PC-9 (cell line): ENCODE results near the gene CLTB. TPM values are rescaled to one million over a fixed set of nuclear protein-coding genes. Genes with fewer than 3 reads are reported as not detected.
A peak's percentile ranks its signal among the peaks of the same experiment; 100 is the strongest.

ENCODE experiments used
- BruUV-seq: library from RNA; stranded (reverse); fragments of 400-500 nt; replicated peaks from 2 replicates; lab custom pipeline; 2021; lab: Mats Ljungman, UMichigan
- CTCF ChIA-PET: fragments of 300-600 bp; sonication (Branson Sonifier 250); formaldehyde crosslinking; loops from one replicate; lab custom pipeline; 2022; ENCODE audit warnings: antibody characterized with exemption; lab: Charles Lee
- POLR2A ChIA-PET: fragments of 300-600 bp; sonication (Branson Sonifier 250); formaldehyde crosslinking; loops from one replicate; lab custom pipeline; 2022; ENCODE audit warnings: antibody characterized with exemption; ENCODE audit not compliant: unreplicated experiment; lab: Charles Lee
- DNase-seq, 2 experiments: peaks; one replicate each; pipeline versions ENCODE4 v3.0.0 to v3.0.0-alpha.2; 2015 to 2022; ENCODE audit warnings: mixed read lengths in 1 of 2
- H2AFZ ChIP-seq: fragments of 200-600 bp; sonication (generic); 2 replicates; pipeline ENCODE4 v1.8.1; 2017; ENCODE audit warnings: antibody characterized with exemption
- H3F3A ChIP-seq: fragments of 200-600 bp; sonication (generic); 2 replicates; pipeline ENCODE4 v1.8.1; 2017; ENCODE audit warnings: antibody characterized with exemption, mild to moderate bottlenecking, low read depth; ENCODE audit not compliant: insufficient read depth
- H3K27ac ChIP-seq: fragments of 200-600 bp; sonication (generic); 2 replicates; pipeline ENCODE4 v1.6.1; 2016; ENCODE audit warnings: mixed run types
- H3K27me3 ChIP-seq: fragments of 200-600 bp; sonication (generic); 2 replicates; pipeline ENCODE4 v1.6.1; 2016; ENCODE audit warnings: low read depth, mixed run types; ENCODE audit not compliant: insufficient read depth
- H3K36me3 ChIP-seq: fragments of 200-600 bp; sonication (generic); 2 replicates; pipeline ENCODE4 v1.6.1; 2016; ENCODE audit warnings: low read depth, mixed run types
- H3K4me1 ChIP-seq: fragments of 200-600 bp; sonication (generic); replicated peaks from 2 replicates; pipeline ENCODE4 v1.6.1; 2016; ENCODE audit warnings: mixed run types; ENCODE audit not compliant: insufficient read depth
- H3K4me2 ChIP-seq: fragments of 200-600 bp; sonication (generic); 2 replicates; pipeline ENCODE4 v1.6.1; 2017; ENCODE audit warnings: mixed run types
- H3K4me3 ChIP-seq: fragments of 200-600 bp; sonication (generic); 2 replicates; pipeline ENCODE4 v1.6.1; 2016; ENCODE audit warnings: mixed run types
- H3K79me2 ChIP-seq: fragments of 200-600 bp; sonication (generic); 2 replicates; pipeline ENCODE4 v1.6.1; 2017; ENCODE audit warnings: low read depth, mixed run types
- H3K9me2 ChIP-seq: fragments of 200-600 bp; sonication (generic); 2 replicates; pipeline ENCODE4 v1.8.1; 2017; ENCODE audit warnings: mild to moderate bottlenecking; ENCODE audit not compliant: insufficient read depth
- H3K9me3 ChIP-seq: fragments of 200-600 bp; sonication (generic); 2 replicates; pipeline ENCODE4 v1.8.1; 2016; ENCODE audit warnings: low read depth; ENCODE audit not compliant: insufficient read depth
- H4K20me1 ChIP-seq: fragments of 200-600 bp; sonication (generic); 2 replicates; pipeline ENCODE4 v1.8.1; 2017; ENCODE audit not compliant: insufficient read depth
- EZH2 ChIP-seq: fragments of 200-600 bp; sonication (generic); IDR thresholded peaks from 2 replicates; pipeline ENCODE4 v1.8.0; 2017; ENCODE audit warnings: antibody characterized with exemption, low read depth
- intact Hi-C: fragments of 100-400 bp; cut with micrococcal nuclease; formaldehyde crosslinking; loops from one replicate; pipeline ENCODE4 v1.10.0; 2022; ENCODE audit not compliant: unreplicated experiment
- total RNA-seq: library from RNA; stranded (reverse); gene quantifications from 2 replicates; pipeline ENCODE4 v1.2.3, GENCODE V29; 2021
- TF ChIP-seq, protein P1 (sequence below): fragments of 200-600 bp; sonication (generic); conservative IDR thresholded peaks from 2 replicates; pipeline ENCODE4 v1.6.1; 2017; ENCODE audit warnings: mixed run types, antibody characterized with exemption, mild to moderate bottlenecking, moderate library complexity

The CLTB gene
- total RNA-seq, 1 experiment from 2014 or later: 123 TPM

DNA sequence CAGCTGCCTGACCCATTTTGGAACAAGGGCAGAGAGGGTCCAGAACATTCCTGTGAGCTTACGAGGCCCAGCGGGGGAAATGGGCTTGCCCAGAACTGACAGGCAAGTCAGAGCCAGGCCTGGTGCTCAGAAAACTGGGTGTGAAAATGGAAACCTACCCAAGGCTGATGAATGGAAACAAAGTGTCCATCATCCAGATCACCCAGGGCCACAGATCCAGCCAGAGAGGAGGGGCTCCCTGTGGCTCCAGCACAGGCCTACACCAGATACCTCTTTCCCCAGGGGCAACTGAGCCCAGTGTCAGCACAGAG lies 3.1 kb downstream of the CLTB start:
- H3K4me1 ChIP-seq: peaks cover 68% of the 10 kb centered on the region
- H4K20me1 ChIP-seq: peaks cover 37% of the 10 kb centered on the region
- POLR2A ChIA-PET: no interaction called here
- intact Hi-C loops: no loop called here
- no peak overlapping the region for H3K27ac ChIP-seq
- CTCF ChIA-PET: no interaction called here
- no peaks in the 10 kb centered on the region for H3K9me2 ChIP-seq
- peaks cover 8% of the 10 kb centered on the region; the same call in 1 of the 2 replicates for H3K36me3 ChIP-seq
- no peak overlapping the region for H3K4me3 ChIP-seq
- H2AFZ ChIP-seq: no peak overlapping the region
- peaks cover 57% of the 10 kb centered on the region for H3F3A ChIP-seq
- H3K79me2 ChIP-seq: peaks cover 56% of the 10 kb centered on the region
- no peaks in the 10 kb centered on the region for H3K27me3 ChIP-seq
- TF ChIP-seq, protein P1, sequence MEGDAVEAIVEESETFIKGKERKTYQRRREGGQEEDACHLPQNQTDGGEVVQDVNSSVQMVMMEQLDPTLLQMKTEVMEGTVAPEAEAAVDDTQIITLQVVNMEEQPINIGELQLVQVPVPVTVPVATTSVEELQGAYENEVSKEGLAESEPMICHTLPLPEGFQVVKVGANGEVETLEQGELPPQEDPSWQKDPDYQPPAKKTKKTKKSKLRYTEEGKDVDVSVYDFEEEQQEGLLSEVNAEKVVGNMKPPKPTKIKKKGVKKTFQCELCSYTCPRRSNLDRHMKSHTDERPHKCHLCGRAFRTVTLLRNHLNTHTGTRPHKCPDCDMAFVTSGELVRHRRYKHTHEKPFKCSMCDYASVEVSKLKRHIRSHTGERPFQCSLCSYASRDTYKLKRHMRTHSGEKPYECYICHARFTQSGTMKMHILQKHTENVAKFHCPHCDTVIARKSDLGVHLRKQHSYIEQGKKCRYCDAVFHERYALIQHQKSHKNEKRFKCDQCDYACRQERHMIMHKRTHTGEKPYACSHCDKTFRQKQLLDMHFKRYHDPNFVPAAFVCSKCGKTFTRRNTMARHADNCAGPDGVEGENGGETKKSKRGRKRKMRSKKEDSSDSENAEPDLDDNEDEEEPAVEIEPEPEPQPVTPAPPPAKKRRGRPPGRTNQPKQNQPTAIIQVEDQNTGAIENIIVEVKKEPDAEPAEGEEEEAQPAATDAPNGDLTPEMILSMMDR: no peak
- TF ChIP-seq EZH2: no peak
- peak in 1 of 2 experiments; percentile 34 for DNase-seq
- peak overlapping the region; percentile 93; the same call in 1 of the 2 replicates for H3K4me2 ChIP-seq
- BruUV-seq: no TSS peak
- no peaks in the 10 kb centered on the region for H3K9me3 ChIP-seq

DNA sequence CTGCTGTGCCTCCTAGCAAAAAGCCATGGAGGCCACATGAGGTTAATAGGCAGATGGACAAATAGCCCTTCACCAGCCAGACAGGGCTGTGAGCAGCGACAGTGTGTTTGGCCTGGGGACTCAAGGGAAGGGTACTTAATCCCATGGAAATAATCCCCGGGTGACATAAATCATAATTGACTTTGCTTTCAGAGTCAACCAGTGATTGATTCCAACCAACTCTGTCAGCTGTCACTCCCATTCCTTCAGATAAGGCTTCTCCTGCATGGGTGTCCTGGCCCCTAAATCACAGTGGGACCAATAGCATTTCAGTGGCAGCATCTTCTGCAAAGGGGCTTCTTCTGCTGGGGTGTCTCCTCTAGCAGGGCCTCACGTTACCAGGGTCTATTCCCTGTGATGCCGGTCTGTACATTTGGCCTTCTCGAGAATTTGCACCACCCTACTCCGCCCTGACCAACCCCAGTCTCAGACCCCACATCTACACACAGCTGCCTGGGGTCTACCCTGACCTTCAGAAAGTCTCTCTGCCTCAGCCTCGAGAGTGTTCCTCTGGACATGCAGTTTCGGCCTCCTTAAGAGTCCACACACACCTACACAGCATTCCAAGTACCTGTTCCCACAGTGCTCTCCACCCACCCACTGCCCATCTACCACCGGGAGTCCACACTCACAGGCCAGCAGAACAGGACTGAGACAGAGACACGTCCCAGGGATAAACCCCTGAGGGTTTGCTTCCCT lies 3.7 kb downstream of the CLTB start:
- no TSS peak for BruUV-seq
- H3F3A ChIP-seq: peaks cover 53% of the 10 kb centered on the region
- no peaks in the 10 kb centered on the region for H3K9me3 ChIP-seq
- intact Hi-C loops: no loop called here
- ChIA-PET POLR2A (no interaction called here), CTCF (no interaction called here)
- peaks cover 13% of the 10 kb centered on the region; the same call in 1 of the 2 replicates for H3K36me3 ChIP-seq
- H3K79me2 ChIP-seq: peaks cover 59% of the 10 kb centered on the region
- H3K4me1 ChIP-seq: peaks cover 63% of the 10 kb centered on the region
- peak in 1 of 2 experiments; percentile 32 for DNase-seq
- H3K4me2 ChIP-seq: peak overlapping the region; percentile 93; the same call in 1 of the 2 replicates
- H4K20me1 ChIP-seq: peaks cover 40% of the 10 kb centered on the region
- H2AFZ ChIP-seq: no peak overlapping the region
- H3K4me3 ChIP-seq: no peak overlapping the region
- no peak overlapping the region for H3K27ac ChIP-seq
- TF ChIP-seq EZH2: no peak
- TF ChIP-seq, protein P1: no peak
- no peaks in the 10 kb centered on the region for H3K27me3 ChIP-seq
- no peaks in the 10 kb centered on the region for H3K9me2 ChIP-seq

DNA sequence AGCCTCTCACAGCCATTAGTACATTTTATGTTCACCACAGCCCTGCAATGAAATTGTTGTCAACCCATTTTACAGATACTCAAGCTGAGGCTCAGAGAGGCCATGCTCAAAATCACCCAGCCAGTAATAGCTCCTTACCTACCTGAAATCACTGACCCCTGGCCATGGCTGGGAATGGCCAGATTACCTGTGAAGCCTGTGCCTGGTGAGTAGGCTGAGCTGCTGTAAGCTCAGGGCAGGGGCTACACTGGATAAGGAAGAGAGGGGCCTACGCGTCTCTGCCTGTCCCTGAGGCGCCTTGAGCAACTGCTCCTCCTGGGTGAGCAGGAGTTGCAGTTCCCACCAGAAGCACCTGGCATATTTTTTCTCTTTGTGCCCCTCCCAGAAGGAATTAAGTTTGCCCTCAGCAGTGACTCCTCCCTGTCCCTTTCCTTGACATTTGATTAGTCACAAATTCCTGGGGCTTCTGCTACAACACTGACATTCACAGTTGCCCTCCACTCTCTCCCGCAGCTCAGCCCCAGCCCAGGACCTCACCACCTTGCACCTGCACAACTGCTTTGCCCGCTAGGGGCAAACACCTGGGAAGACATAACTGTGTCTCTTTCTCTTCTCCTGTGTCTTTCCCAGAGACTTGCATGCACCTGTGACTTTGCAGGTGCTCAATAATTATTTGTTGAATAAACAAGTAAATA lies 5.7 kb downstream of the CLTB start:
- Histone ChIP-seq H3K36me3 (peaks cover 13% of the 10 kb centered on the region; the same call in 1 of the 2 replicates), H2AFZ (no peak overlapping the region), H3K4me1 (peaks cover 51% of the 10 kb centered on the region), H3K27me3 (no peaks in the 10 kb centered on the region), H3K79me2 (peaks cover 54% of the 10 kb centered on the region), H4K20me1 (peaks cover 45% of the 10 kb centered on the region), H3K9me3 (no peaks in the 10 kb centered on the region), H3K27ac (peak overlapping the region; percentile 40; the same call in 1 of the 2 replicates), H3K4me3 (peak overlapping the region; percentile 23; the same call in 1 of the 2 replicates), H3K4me2 (peak overlapping the region; percentile 55), H3K9me2 (no peaks in the 10 kb centered on the region), H3F3A (peaks cover 44% of the 10 kb centered on the region; the same call in 1 of the 2 replicates)
- DNase-seq: peak; percentile 81 to 87
- CTCF ChIA-PET: interaction anchor here (0.5 to 1.0 kb wide), 3 partner anchors 10 to 688 kb away, joined by 3 to 5 read pairs (median 3); no protein-coding TSS in a partner anchor
- BruUV-seq: no TSS peak
- intact Hi-C loops: loop anchor here (1.0 kb wide), 1 partner anchor 21 kb away; no protein-coding TSS in a partner anchor
- TF ChIP-seq, protein P1: peak; percentile 52; the same call in 1 of the 2 replicates
- TF ChIP-seq EZH2: no peak
- POLR2A ChIA-PET: no interaction called here
